Fibroblast of skin of left quadriceps (primary cell): ENCODE results near the gene GNB5.

Source experiments
- DNase-seq, 2 experiments: peaks; one replicate each; pipeline ENCODE4 v3.0.0-alpha.2; 2013; ENCODE audit warnings: low read depth in 2 of 2

The GNB5 gene

DNA sequence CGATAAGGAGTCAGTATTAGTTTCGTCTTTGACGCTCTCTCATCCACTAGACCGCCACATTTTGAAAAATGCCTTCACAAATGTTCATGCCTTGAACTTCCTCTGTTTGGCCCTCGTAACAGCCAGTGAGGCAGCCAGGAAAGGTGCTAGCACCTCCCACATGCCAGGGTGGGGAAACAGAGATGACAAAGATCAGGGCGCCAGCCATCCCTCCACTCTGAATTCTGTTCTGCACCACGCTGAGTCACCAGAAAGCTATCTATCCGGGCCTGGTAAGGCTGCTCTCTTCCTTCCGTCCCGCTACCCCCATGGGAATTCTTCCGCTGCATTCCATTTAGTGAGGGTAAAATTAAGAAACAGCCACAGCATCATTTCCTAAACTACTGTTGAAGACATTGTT, 47.3 kb downstream of the GNB5 start:
- peak; percentile 80 to 86 for DNase-seq

DNA sequence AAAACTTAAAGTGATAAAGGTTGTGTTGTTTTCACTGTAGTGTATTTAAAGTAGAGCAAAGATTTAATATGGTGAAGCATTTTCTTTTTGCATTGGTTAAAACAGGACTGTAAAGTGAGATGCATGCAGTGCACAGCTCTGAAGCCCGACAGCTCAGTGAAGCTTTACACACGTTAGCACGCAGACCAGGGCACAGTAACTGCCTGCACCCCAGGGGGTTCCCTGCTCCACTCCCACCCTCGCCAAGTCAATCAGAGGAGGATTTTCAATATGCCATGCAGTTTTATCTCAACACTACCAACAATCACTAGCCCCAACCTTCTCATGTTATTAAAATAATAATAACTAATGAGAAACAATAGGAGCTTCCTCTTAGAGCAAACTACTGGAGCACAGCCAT, 50.5 kb downstream of the GNB5 start:
- no peak for DNase-seq

DNA sequence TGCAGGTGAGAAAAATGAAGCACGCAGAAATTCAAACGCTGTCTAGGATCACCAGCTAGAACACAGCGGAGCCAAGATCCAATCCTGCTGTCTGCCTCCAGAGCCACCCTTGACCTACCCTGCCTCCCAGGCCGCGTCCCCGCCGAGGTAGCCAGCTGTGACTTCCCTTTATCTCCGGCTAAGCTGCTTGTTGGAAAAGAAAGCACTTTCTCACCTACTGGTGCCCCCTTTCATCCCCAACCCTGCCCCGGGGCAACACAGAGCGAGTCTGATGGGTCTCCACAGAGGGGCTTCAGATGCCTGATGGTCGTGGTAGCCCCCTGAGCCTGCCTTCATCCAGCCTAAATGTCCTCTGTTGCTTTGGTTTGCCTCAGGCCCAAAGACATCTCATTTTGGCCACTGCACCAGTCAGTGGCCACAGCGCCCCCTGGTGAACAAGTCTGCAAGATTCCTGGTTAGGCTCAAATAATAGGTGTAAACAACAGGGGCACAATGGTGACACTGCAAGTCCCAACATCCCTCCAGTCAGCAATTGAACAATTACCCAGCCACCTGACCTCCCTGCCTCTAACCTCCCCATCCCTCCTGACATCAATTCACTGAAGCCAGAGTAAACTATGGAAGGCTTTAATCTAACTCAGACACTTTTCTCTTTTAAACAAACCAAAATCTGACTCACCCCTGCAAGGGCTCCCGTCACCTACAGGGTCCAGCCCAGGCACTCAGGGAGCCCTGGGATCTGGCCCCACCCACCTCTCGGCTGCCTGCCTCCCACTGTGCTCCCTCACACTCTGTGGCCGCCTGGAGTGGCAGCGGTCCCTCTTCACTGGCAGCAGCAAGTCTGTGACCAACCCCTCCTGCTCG, 51.4 kb downstream of the GNB5 start:
- peak; percentile 38 to 40 for DNase-seq

DNA sequence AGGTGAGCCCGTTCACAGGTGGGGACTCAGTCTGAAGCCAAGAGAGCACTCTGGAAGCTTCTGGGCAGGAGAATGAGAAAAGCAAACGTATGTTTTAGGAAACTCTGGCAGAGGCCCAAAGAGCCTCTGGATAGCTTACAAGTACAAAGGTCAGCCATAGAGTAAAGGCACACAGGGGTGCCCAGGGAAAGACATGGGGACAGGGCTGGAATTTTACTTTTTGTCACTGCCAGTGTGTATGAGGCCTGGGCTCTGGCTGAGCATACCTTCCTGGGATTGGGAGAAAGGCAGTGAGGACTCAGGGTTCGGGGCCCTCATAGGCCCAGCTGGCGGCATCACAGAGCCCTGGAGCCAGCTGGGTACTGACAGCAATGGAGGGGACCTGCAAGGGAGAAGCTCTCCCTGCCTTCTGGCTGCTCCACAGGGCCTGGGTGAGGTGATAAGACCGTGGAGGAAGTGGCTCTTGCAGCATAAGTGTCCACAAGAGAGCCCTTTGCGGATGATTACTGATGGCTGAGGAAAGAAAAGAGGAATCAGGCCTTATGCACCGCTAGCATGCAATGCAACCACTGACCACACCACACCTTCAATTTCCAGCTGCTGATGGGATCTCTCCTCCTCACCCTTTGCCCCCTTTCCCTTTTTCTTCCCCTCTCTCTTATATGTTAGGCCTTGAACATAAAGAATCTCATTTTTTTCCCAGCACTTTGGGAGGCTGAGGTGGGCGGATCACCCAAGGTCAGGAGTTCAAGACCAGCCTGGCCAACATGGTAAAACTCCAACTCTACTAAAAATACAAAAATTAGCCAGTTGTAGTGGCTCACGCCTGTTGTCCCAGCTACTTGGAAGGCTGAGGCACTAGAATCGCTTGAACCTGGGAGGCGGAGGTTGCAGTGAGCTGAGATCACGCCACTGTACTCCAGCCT, 53.5 kb downstream of the GNB5 start:
- DNase-seq, result no peak

DNA sequence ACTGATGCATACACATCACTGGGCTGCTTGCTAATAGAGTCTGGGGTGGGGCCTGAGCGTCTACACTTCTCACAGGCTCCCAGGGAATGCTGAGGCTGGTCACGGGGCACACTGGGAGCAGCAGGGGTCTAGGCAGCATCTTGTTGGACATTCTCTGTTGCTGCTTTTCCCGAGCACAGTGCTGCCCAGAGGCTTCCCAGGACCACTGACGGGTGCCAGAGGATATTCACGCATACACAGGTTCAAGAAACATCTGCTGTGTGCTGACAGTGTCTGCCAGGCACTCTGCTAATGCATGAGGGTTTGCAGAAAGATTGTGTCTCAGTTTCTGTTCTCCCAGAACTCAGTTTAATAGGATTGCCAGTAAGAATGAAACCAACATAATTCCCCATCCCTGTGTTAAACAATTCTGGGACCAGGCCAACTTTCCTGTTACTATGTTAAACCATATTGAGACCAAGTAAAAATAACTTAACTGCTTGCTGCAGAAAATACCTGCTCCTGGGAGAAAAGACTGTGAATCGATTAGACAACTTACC, 54.7 kb downstream of the GNB5 start:
- DNase-seq, result peak in 1 of 2 experiments; percentile 9

DNA sequence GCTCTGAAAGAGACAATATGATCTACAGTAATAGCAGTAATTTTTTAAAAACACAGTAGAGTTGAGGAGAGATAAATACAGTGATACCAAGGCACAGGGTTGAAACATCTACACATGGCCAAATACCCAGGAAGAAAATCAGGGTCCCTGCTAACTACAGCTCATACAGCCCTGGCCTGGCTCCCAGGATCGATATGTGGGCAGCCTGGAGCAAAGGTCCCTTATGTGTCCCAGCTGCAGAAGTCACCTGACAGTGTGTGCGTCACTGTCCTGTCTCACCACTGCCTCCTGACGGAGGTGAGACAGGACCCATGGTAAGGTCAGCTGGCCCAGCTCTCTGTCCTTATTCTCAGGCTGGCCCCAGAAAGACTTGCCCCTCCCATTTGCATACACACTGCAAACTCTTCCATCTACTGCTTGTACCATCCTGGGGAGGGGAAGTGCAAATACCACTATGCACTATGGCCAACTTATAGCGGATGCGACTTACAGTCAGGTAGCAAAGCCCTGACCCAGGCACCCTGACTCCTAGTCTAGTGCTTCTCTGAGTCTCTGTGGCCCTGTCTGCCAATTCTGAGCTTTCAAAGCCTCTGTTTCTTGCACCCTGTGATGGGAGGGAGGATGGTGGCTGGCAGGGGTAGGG, 56.6 kb downstream of the GNB5 start:
- no peak for DNase-seq

DNA sequence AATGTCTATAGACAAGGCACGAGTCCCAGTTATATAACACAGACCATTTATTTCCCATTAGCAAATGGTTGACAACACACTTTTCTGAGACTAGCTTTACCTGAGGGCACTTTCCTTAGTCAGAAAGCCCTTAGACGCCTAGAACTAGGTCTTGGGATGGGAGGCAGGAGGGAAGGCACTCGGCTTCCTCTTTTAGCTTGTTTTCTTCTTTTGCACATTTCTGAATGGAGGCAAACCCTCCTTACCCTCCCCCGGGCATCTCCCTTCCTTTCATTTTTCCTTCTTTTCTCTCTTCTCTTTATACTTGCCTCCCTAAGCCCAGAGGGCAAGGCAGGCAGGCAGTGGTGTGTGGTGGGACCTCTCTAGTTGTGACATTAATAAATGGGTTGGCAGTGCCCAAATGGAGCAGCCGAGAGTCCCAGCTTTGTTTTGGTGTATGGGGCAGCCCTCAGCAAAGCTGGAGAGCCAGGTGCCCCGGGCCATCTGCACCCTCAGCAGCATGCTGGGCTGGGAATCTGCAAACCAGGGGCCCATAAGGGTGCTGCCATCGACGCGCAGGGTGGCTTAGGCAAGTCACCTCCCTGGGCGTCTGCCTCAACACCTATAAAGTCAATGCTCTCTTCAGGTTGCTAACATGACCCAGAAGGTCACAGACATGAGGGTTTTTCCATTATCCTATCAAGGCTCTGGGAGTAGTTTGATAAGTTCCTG, 57.5 kb downstream of the GNB5 start:
- DNase-seq, result no peak

DNA sequence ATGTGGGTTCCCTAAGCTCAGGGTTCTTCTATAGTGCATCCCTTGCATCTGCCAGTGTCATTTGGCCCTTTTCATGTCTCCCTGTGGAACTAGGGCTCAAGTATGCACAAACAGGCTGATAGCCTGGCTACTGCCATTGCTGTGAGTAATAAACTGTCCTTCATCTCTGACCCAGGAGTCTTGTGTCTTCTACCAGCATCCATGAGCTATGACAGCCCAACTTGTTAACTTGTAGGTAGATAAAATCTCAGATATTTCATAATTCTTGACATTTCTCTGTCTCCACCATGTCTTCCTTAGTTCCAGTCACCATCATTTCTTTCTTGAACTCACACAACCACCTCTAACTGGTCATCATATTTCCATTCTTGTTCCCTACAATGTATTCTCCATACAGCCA, 59.1 kb downstream of the GNB5 start:
- no peak for DNase-seq

DNA sequence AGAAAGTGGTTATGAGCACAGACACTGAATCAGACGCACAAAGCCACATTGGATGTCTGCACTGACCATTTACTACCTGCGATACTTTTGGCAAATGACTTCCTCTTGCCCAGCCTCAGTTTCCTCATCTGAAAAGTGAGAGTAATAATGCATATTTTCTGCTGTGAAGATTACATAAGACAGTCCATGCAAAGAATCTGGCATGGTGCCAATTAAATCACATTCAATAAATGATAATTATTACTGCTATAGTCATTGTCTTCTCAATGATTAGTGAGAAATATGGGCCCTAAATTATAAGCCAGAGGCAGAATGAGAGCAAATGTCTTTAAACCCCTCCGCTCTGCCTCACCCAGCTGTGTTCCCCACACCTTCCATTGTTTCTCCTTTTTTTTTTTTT, 62.6 kb downstream of the GNB5 start:
- DNase-seq, result no peak

DNA sequence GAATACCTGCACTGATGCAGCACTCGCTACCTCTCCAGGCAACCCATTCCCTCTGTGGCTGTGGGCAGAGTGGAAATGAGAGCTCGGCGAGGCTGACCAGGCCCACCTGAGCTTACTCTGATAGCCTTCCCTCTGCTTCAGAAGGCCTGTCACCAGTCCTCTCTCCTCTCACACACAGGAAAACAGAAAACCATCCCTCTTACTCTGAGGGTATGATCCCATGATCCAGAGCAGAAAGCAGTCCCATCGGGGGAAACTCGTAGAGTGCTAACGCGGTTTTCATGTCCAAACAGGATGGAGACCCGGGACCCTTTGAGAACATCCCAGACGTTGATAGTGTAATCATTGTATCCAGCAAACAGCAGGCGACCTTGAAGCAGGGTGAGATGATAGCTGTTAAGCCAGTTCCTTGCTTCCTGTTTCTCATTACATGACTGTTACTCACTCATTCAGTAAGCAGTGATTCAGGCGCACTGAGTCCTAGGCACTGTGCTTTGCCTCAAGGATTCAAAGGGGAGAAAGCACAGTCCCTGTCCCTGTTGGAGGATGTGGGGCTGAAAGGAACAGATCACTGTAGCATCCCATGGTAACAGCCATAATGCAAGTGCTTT, 66.8 kb downstream of the GNB5 start:
- DNase-seq, result no peak

DNA sequence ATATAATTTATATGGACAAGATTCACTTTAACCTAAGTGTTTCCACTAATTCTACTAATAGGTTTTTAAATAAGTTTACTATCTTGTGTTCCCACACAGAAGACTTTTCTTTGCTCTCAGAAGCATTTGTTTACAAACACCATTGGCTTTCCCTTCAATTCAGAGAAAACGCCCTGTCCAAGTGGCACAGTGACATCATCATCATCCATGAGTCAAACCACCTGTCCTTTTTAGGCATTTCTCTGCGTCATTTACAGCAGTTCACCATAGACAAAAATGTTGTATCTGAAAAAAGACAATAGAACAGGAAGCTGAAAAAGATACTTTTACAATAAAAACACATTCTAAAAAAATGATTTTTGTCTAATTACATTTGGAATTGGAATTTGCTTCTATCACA, 69.3 kb downstream of the GNB5 start:
- DNase-seq, result no peak

DNA sequence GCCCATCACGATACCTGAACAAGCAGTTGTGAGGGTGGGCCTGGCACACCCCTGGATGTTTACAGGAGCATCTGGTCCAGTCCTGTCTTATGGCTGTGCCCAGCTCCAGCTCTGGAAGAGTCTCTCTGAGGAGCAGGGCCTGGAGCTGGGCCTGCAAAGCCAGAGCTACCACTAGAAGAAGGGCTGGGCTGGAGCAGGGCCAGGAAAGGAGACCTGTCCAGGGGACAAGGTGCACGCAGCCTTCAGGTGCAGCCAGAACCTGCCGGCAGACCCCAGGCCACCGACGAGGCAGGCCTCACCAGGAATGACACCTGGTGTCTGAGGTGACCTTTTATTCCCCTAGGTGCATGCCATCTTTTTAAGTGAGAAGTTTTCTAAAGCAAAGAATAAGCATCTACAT, 70.2 kb downstream of the GNB5 start:
- DNase-seq, result no peak

DNA sequence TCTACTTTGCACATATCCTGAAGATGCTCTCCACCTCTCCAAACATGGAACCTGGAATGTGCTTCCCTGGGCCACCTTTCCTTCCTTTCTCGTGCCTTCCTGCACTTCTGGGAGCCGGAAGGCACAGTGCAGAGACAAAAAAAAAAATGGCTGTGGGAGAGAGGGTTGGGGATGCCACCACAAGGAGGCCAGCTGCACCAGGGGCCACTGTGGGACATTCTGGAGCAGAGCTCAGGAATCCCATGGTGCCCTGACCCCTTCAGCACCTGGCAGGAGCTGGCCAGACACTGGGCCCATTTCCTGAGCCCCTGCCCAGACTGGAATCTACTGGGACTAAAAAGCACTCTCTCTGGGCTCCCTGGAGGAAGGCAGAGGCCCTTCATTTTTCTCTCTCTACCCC, 70.7 kb downstream of the GNB5 start:
- DNase-seq, result no peak

DNA sequence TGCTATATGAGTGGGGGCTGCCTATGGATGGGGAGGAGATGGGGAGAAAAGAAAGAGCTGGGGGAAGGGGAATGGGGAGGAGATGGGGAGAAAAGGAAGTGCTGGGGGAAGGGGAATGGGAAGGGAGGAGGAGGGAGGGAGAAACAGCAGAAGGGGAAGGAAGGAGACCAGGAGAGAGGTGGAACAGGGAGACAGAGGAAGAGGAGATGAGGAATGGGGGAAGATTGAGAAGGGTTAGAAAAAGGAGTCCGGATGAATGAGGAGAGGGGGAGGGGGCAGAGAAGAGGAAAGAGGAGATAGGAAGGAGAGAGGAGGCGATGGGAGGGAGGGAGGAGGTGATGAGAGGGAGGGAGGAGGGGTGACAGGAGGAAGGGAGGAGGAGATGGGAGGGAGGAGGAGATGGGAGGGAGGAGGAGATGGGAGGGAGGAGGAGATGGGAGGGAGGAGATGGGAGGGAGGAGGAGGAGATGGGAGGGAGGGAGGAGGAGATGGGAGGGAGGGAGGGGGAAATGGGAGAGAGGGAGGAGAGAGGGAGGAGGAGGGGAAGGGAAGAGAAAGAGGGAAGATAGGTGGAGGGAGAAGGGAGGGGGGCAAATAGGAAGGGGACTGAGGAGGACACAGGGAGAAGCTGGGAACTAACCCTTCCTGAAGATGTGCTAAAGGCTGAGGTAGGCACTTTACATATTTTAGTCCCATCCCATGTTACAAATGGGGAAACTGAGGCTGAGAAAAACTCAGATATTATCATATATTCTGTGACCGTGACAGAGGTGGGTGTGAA, 72.0 kb downstream of the GNB5 start:
- DNase-seq, result no peak

DNA sequence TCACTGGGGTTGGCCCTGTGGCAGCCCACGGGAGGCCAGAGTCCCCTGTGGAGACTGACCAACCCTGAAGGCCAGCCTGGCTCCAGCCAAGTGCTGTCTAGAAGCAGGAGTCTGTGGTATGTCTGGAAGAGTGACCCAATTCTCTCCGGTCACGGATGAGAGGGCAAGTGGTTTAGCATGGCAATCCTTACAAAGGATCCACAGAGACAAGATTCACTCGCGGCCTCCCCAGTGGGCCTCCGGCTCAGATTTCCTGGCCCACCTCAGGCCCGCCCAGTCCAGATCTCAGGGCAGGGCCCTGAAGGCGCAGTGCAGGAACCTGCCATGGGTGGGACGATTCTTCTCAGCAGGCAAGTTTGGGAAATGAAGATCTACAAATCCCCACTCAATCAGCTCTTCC, 73.6 kb downstream of the GNB5 start:
- DNase-seq, result no peak

DNA sequence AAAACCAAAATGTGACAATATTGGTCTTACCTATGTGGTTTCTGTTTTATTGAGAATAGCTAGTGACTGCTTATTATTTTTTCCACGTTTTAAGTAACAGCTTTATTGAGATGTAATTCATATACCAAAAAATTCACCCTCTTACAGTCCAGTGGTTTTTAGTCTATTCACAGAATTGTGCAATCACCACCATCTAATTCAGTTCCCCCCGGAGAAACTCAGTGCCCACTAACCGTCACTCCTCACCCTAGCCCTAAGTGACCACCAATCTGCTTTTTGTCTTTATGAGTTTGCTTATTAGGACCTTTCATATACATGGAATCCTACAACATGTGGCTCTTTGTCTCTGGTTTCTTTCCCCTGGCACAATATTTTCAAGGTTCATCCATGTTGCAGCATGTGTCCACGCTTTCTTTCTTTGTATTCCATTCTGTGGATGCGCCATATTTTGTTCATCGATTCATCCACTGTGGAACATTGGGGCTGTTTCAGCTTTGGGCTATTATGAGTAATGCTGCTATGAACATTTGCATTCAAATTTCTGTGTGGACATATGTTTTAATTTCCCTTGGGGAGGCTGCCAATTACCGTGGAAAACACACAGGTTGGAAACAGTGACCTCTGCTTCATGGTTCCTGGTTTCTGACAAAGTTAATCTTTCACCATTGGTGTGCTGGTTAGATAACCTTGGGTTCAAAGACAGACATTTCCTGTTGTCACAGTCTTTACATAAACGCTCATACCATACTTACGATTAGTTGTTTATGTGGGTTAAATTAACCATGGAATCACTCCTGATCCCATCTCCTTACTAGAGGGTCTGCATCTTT, 75.4 kb downstream of the GNB5 start:
- DNase-seq, result no peak

DNA sequence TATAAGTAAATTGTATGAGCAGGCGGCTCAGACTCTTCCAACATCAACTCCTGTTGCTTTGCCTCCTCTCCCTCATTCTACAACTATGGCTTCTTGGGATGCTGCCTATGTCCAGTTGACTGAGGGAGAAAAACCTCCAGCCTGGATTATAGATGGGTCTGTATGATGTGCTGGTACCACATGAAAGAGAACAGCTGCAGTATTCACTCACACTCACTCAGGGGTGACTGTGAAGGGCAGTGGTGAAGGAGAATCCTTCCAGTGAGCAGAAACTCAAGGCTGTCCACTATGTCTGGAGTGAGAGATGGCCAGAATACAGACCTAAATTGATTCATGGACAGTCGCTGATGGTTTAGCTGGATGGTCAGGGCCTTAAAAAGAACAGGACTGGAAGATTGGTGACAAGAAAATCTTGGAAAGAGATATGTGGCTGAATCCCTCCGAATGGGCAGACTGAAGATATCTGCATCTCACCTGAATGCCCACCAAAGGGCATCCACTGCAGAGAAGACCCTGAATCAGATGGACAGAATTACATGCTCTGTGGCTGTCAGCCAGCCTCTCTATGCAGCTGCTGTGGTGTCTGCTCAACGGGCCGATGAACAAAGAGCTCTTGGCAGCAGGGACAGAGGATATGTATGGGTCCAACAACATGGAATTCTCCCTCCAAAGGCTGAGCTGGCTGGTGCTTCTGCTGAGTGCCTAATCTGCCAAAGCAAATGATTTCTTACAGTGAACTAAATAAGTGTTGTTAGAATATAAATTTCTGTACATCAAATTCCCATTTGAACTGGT, 76.7 kb downstream of the GNB5 start:
- DNase-seq, result no peak

DNA sequence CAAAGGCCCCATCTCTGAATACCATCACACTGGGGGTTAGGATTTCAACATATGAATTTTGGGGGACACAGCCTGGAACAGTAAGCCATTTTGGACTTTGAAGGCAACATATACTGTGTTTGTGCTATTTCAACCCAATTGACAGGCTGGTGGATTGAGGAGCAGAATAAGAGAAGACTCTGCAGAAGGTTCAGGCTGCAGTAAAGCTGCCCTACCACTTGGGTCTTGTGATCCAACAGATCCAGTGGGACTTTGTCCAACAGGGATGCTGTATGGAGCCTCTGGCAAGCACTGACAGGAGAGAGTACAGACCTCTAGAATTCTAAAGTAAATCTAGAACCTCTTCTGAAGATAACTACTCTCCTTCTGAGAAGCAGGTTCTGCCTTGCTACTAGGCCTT, 77.5 kb downstream of the GNB5 start:
- DNase-seq, result no peak

DNA sequence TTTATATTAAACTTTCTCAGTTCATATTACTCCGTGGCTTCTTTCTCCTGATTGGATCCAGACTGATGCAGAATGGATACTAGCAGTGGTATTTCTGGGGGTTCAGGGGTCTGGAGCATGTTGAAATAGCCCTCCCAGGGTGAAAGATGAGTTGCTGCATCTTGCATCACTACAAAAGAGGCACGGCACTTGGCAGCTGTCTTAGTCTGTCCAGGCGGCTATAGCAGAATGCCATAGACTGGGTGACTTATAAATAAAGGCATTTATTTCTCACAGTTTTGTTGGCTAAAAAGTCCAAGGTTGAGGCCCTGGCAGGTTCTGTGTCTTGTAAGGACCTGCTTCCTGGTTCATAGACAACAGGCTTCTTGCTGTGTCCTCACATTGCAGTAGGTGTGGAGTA, 78.0 kb downstream of the GNB5 start:
- DNase-seq, result no peak
